IPS-18c (cell line): ENCODE data around the gene PEBP1.

Experiments used
- H3K4me3 ChIP-seq: 2 replicates; pipeline ENCODE4 v1.7.0; 2013; ENCODE audit warnings: low read depth, mild to moderate bottlenecking, low read length, moderate library complexity; ENCODE audit not compliant: insufficient read depth
- H3K9me3 ChIP-seq: one replicate; pipeline ENCODE4 v1.6.1; 2013; ENCODE audit warnings: mild to moderate bottlenecking, low read length, moderate library complexity; ENCODE audit not compliant: control insufficient read depth, insufficient read depth

The PEBP1 gene

GRCh38 chr12:118183711-118184110 lies 47.8 kb downstream of the PEBP1 start:
- H3K4me3 ChIP-seq = no peak overlapping the region
- H3K9me3 ChIP-seq = no peaks in the 10 kb centered on the region

GRCh38 chr12:118185602-118186397 lies 49.9 kb downstream of the PEBP1 start:
- Histone ChIP-seq H3K4me3 (no peak overlapping the region), H3K9me3 (no peaks in the 10 kb centered on the region)

GRCh38 chr12:118187751-118188435 lies 52.0 kb downstream of the PEBP1 start:
- H3K4me3 ChIP-seq = no peak overlapping the region
- no peaks in the 10 kb centered on the region for H3K9me3 ChIP-seq

GRCh38 chr12:118188690-118189371 lies 52.9 kb downstream of the PEBP1 start:
- no peaks in the 10 kb centered on the region for H3K9me3 ChIP-seq
- H3K4me3 ChIP-seq = no peak overlapping the region

GRCh38 chr12:118189741-118190191 lies 53.8 kb downstream of the PEBP1 start:
- Histone ChIP-seq H3K9me3 (no peaks in the 10 kb centered on the region), H3K4me3 (peak overlapping the region; percentile 28; the same call in 1 of the 2 replicates)

- Histone ChIP-seq H3K4me3 (no peak overlapping the region), H3K9me3 (no peaks in the 10 kb centered on the region)
Measured at GRCh38 chr12:118190266-118190665, 54.3 kb downstream of the PEBP1 start.

- no peak overlapping the region for H3K4me3 ChIP-seq
- H3K9me3 ChIP-seq = no peaks in the 10 kb centered on the region
Measured at GRCh38 chr12:118193477-118193876, 57.6 kb downstream of the PEBP1 start.

GRCh38 chr12:118193958-118194357 lies 58.0 kb downstream of the PEBP1 start:
- H3K4me3 ChIP-seq = no peak overlapping the region

More at GRCh38 chr12:118193958-118194357, 58.0 kb downstream of the PEBP1 start:
- H3K9me3 ChIP-seq = no peaks in the 10 kb centered on the region
